Testis (tissue), 3 donors: ENCODE measurements around the gene MPPE1. TPM values are rescaled to one million over a fixed set of nuclear protein-coding genes. Genes with fewer than 3 reads are reported as not detected.
"Not testable (repeated sequence)": the region's sequence is repeated elsewhere in the genome, so short reads cannot be mapped to it uniquely, and the experiment has no call there.

ENCODE experiments used
- DNase-seq: peaks from one replicate; pipeline ENCODE4 v3.0.0-alpha.2; 2019
- H3K27ac ChIP-seq, 2 donors: fragments of 200-600 bp; sonication (generic); one replicate each; pipeline ENCODE4 v1.5.1; 2019
- H3K27me3 ChIP-seq: fragments of 200-600 bp; sonication (generic); one replicate; pipeline ENCODE4 v1.5.1; 2019
- H3K36me3 ChIP-seq: fragments of 200-600 bp; sonication (generic); one replicate; pipeline ENCODE4 v1.5.1; 2017; ENCODE audit warnings: low read depth; ENCODE audit errors: missing control alignments
- H3K4me1 ChIP-seq: fragments of 200-600 bp; sonication (generic); one replicate; pipeline ENCODE4 v1.5.1; 2019
- H3K4me3 ChIP-seq, 2 donors: fragments of 200-600 bp; sonication (generic); one replicate each; pipeline ENCODE4 v1.5.1; 2017 to 2019
- H3K9me3 ChIP-seq: fragments of 200-600 bp; sonication (generic); one replicate; pipeline ENCODE4 v1.5.1; 2017
- CTCF ChIP-seq, 3 experiments: fragments of 450-650 bp in 2 of 3; fragments of 200-600 bp in 1 of 3; sonication (generic) in 1 of 3; IDR thresholded peaks; one replicate each; pipeline ENCODE4 v1.5.1; 2016 to 2019; ENCODE audit warnings: antibody characterized with exemption in 3 of 3, mild to moderate bottlenecking in 2 of 3, moderate library complexity in 1 of 3
- POLR2A ChIP-seq: fragments of 450-650 bp; IDR thresholded peaks from one replicate; pipeline ENCODE4 v1.6.1; 2017; ENCODE audit warnings: antibody characterized with exemption, mild to moderate bottlenecking, moderate library complexity
- WGBS, 2 donors: methylation state at CpG; one replicate each; pipeline ENCODE4 v1.1.5; 2018; 5-methylcytosine and 5-hydroxymethylcytosine counted together
- intact Hi-C: fragments of 100-400 bp; cut with DNase I; formaldehyde crosslinking; loops from one replicate; pipeline ENCODE4 v1.15.1; 2023; ENCODE audit warnings: low total_unique reads
- polyA plus RNA-seq: library from polyadenylated mRNA; stranded (reverse); fragments of 350-450 nt; fragmentation: Illumina TruSeq; extraction: RNeasy Lipid Tissue Mini Kit (QIAGEN cat#74804); gene quantifications from one replicate; pipeline ENCODE4 v1.2.3, GENCODE V29; 2014; ENCODE audit warnings: low read depth, low replicate concordance; ENCODE audit not compliant: insufficient read depth
- total RNA-seq, 2 donors: library from RNA; depleted of rRNA; stranded (reverse); fragments of >200 nt; gene quantifications; one replicate each; pipeline ENCODE4 v1.2.3, GENCODE V29; 2016

Gene MPPE1
- total and polyA plus RNA-seq, 3 donors from 2014 or later = 28.3 to 37.5 (median 32.8) TPM

GRCh38 chr18:11948852-11949523 is 40.9 kb upstream of the MPPE1 start:
- no peak for TF ChIP-seq POLR2A
- TF ChIP-seq CTCF (IDR thresholded peaks at IDR 0.05) = no peak
- DNase-seq = no peak
- peaks cover 10% of the 10 kb centered on the region for H3K4me1 ChIP-seq
- H3K27me3 ChIP-seq = no peaks in the 10 kb centered on the region
- 56 to 71% methylated on average over 6 of the region's 6 CpGs for WGBS, 2 donors
- intact Hi-C loops = no loop called here
- no peaks in the 10 kb centered on the region for H3K36me3 ChIP-seq
- H3K9me3 ChIP-seq = no peaks in the 10 kb centered on the region
- H3K4me3 ChIP-seq = no peak overlapping the region
- H3K27ac ChIP-seq = no peak overlapping the region

GRCh38 chr18:11947214-11948191 is 39.4 kb upstream of the MPPE1 start:
- 7 to 13% methylated on average over 30 to 55 of the region's 55 CpGs for WGBS, 2 donors
- TF ChIP-seq CTCF (IDR thresholded peaks at IDR 0.05) (no peak), POLR2A (no peak)
- intact Hi-C loops = no loop called here

GRCh38 chr18:11946756-11947155 is 38.6 kb upstream of the MPPE1 start:
- WGBS, 2 donors = 25 to 35% methylated on average over 3 of the region's 3 CpGs
- Histone ChIP-seq H3K27ac (peak overlapping the region; percentile 84 to 94), H3K4me1 (peaks cover 10% of the 10 kb centered on the region), H3K4me3 (peak overlapping the region in 1 of 2 donors; percentile 59), H3K27me3 (no peaks in the 10 kb centered on the region), H3K36me3 (no peaks in the 10 kb centered on the region), H3K9me3 (no peaks in the 10 kb centered on the region)
- intact Hi-C loops = no loop called here
- no peak for TF ChIP-seq CTCF (IDR thresholded peaks at IDR 0.05)
- TF ChIP-seq POLR2A = no peak
- DNase-seq = peak; percentile 20

More at GRCh38 chr18:11947214-11948191, 39.4 kb upstream of the MPPE1 start:
- Histone ChIP-seq H3K9me3 (no peaks in the 10 kb centered on the region), H3K4me1 (peaks cover 10% of the 10 kb centered on the region), H3K4me3 (peak overlapping the region; percentile 56 to 59), H3K27ac (peak overlapping the region; percentile 84 to 94), H3K27me3 (no peaks in the 10 kb centered on the region), H3K36me3 (no peaks in the 10 kb centered on the region)
- peak; percentile 94 for DNase-seq

GRCh38 chr18:11945834-11946659 is 37.9 kb upstream of the MPPE1 start:
- DNase-seq, H3K4me1 ChIP-seq, H3K27me3 ChIP-seq, H3K4me3 ChIP-seq, H3K9me3 ChIP-seq, H3K36me3 ChIP-seq, intact Hi-C loops, H3K27ac ChIP-seq: not testable (repeated sequence)
- WGBS, 2 donors = 89 to 91% methylated on average over 22 of the region's 22 CpGs
